ENCODE data around the gene MYCBPAP. TPM values are rescaled to one million over a fixed set of nuclear protein-coding genes. Genes with fewer than 3 reads are reported as not detected.
"Not testable (repeated sequence)": the region's sequence is repeated elsewhere in the genome, so short reads cannot be mapped to it uniquely, and the experiment has no call there.

The MYCBPAP gene
- polyA plus RNA-seq, 10 donors: 0.44 to 1.2 (median 0.97) TPM

- DNase-seq: peak in 1 of 3 donors; percentile 22
Measured at GRCh38 chr17:50469671-50470305, 38.5 kb upstream of the MYCBPAP start.

DNA sequence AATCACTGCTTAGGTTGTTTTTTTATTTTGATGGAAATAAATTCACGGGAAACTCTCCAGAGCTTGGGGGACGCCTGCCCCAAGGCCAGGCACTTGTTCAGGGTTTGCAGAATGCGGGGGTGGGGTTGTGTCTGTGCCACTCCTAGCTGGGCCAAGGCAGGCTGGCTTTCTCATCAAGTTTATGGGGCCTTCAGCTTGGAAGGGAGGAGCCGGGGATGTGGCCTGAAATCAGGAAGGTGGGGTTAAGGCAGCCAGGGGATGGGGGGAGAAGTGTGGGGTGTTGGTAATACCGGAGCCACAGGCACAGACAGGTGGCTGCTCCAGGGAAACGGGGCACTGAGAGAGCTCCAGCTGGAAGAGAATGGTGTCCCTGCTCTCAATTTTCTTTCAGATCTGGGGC, 37.8 kb upstream of the MYCBPAP start:
- peak in 1 of 3 donors; percentile 58 for DNase-seq

DNA sequence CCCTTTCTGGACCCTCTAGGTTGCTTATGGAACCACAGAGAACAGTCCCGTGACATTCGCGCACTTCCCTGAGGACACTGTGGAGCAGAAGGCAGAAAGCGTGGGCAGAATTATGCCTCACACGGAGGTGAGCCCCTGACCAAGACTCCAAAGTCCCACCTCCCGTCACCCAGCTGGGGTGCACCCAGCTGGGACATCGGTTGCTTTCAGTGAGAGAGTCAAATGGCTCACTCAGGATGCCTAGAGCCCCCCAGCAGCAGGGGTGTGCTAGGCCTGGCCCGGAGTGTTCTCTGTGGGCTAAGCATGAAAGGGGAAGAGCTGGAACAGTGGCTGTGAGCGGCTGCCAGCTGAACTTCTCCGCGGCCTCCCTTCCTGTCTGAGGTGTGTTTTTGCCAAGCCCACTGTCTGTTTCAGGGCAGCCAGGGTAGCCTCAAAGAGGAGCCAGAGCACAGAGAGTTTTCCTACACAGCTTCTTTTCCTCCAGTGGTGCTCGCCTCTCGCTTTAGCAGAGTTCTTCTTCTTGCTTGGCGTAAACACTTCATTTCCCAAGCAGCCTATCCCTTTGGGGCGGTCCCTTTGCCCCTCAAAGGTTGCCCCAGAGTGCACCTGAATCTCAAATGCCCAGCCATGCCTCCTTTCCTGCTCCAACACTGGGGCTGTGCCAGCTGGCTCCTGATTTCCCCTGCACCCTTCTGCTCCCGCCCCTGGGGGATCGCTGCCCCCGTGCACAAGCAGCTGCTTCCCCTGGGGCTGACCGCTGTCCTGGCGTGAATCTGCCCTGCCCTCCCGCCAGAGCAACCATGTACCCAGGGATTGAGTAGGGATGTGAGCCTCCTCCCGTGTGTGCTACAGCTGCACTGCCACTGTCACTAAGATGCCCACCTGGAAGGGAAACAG, 37.0 kb upstream of the MYCBPAP start:
- peak in 2 of 3 donors; percentile 51 to 67 for DNase-seq

DNA sequence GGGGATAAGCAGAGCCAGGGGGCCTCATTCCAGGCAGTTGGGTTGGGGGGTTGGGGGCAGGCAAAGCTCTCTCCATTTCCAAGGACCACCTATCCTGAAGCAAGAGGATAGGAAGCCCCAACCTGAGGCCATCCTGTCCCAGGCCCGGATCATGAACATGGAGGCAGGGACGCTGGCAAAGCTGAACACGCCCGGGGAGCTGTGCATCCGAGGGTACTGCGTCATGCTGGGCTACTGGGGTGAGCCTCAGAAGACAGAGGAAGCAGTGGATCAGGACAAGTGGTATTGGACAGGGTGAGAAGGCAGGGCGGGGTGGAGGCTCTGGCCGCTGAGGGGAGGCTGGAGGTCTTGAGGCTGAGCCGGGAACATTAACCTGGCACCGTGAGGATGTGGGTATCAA, 36.0 kb upstream of the MYCBPAP start:
- no peak for DNase-seq

GRCh38 chr17:50472761-50473161, 35.5 kb upstream of the MYCBPAP start:
- DNase-seq: peak in 2 of 3 donors; percentile 34 to 53

- DNase-seq: no peak
Measured at GRCh38 chr17:50473901-50474300, 34.3 kb upstream of the MYCBPAP start.

DNA sequence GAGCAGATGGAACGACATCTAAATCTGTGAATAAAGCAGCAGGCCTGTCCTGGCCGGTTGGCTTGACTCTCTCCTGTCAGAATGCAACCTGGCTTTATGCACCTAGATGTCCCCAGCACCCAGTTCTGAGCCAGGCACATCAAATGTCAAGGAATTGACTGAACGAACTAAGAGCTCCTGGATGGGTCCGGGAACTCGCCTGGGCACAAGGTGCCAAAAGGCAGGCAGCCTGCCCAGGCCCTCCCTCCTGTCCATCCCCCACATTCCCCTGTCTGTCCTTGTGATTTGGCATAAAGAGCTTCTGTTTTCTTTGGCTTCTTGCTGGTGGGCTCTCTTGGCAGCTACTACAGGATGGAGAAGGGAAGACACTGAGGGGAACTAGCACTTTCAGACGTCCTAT, 33.7 kb upstream of the MYCBPAP start:
- no peak for DNase-seq

GRCh38 chr17:50475362-50475761, 32.9 kb upstream of the MYCBPAP start:
- DNase-seq: no peak

GRCh38 chr17:50475775-50476544, 32.3 kb upstream of the MYCBPAP start:
- DNase-seq: not testable (repeated sequence)

DNA sequence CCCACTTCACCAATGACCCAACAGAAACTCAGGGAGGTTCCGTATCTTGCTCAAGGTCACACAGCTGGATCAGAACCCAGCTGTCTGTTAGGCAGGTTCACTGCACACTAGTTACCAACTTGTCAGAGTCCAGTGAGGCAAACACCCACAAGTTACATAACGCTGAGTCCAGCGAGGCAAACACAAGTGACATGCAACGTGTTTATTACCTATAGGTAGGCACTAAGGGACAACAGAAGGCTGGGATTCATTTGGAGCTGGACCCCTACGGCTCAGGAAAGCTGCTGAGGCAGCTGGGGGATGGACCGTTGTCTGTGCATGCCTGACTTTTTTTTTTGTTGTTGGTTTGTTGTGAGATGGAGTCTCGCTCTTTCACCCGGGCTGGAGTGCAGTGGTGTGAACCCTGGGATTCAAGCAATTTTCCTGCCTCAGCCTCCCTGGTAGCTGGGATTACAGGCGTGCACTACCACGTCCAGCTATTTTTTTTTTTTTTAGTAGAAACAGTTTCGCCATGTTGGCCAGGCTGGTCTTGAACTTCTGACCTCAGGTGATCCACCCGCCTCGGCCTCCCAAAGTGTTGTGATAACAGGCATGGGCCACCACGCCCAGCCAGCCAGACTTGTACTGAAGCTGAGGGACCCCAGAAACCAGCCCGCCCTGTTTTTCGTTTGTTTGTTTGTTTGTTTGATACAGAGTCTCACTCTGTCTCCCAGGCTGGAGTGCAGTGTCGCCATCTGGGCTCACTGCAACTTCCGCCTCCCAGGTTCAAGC, 31.5 kb upstream of the MYCBPAP start:
- DNase-seq: no peak

DNA sequence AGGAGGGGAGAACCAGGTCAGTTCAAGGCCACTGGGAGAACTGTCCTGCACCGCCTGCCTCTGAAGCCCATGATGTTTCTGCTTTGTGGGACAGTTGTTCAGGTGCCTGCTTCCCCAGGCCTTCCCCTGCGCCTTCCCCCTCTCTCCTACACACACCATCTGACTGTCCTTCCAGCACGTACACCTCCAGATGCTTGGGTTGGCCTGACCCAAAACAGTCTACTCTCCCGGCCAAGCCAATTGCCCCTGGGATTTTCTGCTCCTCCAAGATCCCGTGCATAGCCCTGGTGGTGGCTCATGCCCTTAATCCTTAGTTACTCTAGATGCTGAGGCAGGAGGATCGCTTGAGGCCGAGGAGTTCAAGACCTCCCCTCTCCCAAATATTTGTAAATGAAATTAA, 30.3 kb upstream of the MYCBPAP start:
- DNase-seq: no peak

DNA sequence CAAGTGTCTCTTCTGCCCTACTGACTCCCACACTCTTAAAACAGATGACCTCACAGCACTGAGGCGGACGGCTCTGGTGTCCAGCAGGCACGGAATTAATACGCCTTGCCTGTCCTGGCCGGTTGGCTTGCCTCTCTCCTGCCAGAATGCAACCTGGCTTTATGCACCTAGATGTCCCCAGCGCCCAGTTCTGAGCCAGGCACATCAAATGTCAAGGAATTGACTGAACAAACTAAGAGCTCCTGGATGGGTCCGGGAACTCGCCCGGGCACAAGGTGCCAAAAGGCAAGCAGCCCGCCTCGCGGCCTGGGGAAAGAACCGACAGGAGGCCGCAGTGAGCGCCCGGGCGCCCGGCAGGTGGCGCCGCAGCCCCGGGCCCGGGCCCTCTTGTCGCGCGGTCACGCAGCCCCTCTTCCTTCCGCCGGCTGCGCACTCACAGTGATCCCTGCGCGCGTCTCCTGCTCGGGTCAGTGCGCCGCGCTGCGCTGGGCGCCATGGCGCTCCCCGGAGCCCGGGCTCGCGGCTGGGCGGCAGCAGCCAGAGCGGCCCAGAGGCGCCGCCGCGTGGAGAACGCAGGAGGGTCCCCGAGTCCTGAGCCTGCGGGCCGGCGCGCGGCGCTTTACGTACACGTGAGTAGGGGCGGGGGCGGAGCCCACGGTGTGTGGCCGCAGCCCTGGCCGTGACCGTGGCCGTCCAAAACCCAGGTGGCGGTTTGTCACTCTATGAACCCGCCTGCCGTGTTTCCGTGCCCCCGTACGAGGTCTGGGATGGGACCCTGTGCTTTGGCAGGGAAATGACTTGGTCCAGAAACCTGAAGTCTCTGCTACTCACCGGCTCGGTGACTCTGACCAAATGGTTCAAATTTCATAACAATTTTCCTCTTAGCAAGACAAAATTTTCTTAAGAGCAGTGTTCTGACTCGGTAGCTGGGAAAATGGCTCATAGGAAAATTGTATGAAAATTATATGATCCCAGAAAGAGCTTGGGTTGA, 29.6 kb upstream of the MYCBPAP start, which contains the start of gene RSAD1:
RSAD1 (plus strand) TSS at position 470 of the 991 bp plus-strand sequence; CDS start at position 495, 25 bp downstream.
- peak; percentile 86 to 95 (median 91) for DNase-seq

GRCh38 chr17:50479522-50480141, 28.6 kb upstream of the MYCBPAP start:
- DNase-seq: peak; percentile 53 to 82 (median 64)

DNA sequence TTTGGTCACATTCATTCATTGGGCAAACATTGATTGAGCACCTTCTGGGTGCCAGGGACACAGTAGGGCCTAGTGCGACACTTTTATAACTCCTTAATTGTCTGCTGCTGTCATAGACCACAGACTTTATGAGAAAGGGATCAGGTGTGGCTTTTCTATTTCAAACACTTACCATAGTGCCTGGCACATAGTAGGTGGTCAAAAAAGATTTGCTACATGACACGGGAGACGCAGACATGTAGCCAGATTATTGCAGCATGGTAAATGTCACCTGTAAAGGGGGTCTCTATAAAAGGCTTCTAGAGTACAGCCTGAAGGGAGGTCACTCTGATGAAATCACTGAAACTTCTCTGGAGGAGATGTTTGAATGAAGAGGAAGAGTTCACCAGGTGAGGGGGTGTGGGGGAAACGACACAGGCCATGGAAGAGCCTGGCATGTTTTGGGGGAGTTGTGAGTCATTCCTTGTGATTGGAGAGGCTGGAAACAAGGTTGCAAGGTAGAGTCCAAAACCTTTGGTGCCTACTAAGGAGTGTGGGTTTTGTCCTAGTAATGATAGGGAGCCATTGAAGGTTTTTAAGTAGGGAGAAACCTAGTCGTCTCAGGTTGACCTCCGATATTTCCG, 28.0 kb upstream of the MYCBPAP start:
- no peak for DNase-seq

DNA sequence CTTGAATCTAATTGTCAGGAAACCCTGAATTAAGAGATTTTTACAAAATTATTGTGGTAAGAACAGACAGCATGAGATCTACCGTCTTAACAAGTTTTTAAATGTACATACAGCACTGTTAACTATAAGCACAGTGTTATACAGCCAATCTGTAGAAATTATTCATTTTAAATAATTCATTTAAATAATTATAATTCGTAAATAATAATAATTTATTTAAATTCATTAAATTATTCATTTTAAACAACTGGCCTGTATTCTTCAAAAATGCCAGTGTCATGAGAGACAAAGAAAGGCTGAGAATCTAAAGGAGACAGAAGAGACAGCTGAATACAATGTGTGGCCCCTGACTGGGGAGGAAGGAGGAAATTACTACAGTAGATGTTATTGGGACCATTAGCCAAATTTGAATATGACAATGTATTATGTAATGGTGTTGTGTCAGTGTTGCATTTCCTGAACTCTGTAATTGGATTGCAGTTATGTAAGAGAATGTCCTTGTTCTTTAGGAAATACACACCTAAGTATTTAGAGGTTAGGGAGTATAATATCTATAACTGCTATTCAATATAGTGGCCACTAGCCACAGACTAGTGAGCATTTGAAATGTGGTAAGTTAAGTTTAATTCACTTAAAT, 27.3 kb upstream of the MYCBPAP start:
- DNase-seq: no peak

DNA sequence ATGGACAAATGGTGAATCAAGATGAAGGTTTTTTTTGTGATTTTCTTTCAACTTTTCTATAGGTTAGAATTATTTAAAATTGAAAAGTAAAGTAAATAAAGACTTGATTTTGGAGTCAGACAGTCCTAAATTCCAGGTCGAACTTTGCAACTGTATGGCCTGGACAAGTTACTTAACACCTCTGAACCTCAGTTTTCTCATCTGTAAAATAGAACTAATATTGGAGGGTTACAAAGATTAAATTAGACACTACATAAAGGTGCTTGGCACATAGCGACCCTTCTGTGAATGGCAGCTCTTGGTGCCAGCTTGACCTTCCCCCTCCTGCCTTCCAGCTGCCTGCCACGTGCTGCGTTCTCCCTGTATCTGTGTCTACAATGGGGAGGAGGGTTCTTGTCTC, 26.6 kb upstream of the MYCBPAP start:
- no peak for DNase-seq

GRCh38 chr17:50482110-50482509, 26.1 kb upstream of the MYCBPAP start:
- no peak for DNase-seq

GRCh38 chr17:50482516-50482915, 25.7 kb upstream of the MYCBPAP start:
- peak; percentile 87 to 89 (median 88) for DNase-seq

- no peak for DNase-seq
Measured at GRCh38 chr17:50483266-50483665, 25.0 kb upstream of the MYCBPAP start.
